Small intestine (tissue), 7 donors: Measurements from ENCODE around the gene FTO. TPM values are rescaled to one million over a fixed set of nuclear protein-coding genes. Genes with fewer than 3 reads are reported as not detected.

Experiments
- DNase-seq, 2 donors: peaks; one replicate each; pipeline versions ENCODE4 v3.0.0 to v3.0.0-alpha.2; 2013
- FAIRE-seq: peaks from 2 replicates; lab custom pipeline; 2012; peaks lifted over from hg19 to GRCh38; lab: Jason Lieb, UNC
- H3K27ac ChIP-seq, 3 donors: one replicate each; pipeline ENCODE4 v1.5.1; 2013; ENCODE audit warnings: low read length in 2 of 3, mild to moderate bottlenecking in 2 of 3, control low read depth in 1 of 3, inconsistent platforms in 1 of 3, low read depth in 1 of 3, moderate library complexity in 1 of 3
- H3K27me3 ChIP-seq, 3 donors: one replicate each; pipeline ENCODE4 v1.6.1; 2013; ENCODE audit warnings: low read length in 3 of 3, inconsistent platforms in 1 of 3; ENCODE audit not compliant: control insufficient read depth in 3 of 3, insufficient read depth in 3 of 3
- H3K36me3 ChIP-seq, 3 donors: one replicate each; pipeline ENCODE4 v1.6.1; 2013; ENCODE audit warnings: low read length in 3 of 3, inconsistent platforms in 1 of 3, low read depth in 1 of 3, mild to moderate bottlenecking in 1 of 3, moderate library complexity in 1 of 3; ENCODE audit not compliant: control insufficient read depth in 3 of 3, insufficient read depth in 2 of 3
- H3K4me1 ChIP-seq, 3 donors: one replicate each; pipeline ENCODE4 v1.6.1; 2013; ENCODE audit warnings: low read length in 2 of 3, inconsistent platforms in 1 of 3, low read depth in 1 of 3, mild to moderate bottlenecking in 1 of 3, moderate library complexity in 1 of 3; ENCODE audit not compliant: control insufficient read depth in 3 of 3, insufficient read depth in 2 of 3
- H3K4me3 ChIP-seq, 3 donors: one replicate each; pipeline ENCODE4 v1.5.1; 2013; ENCODE audit warnings: low read length in 3 of 3, control low read depth in 1 of 3, inconsistent platforms in 1 of 3, low read depth in 1 of 3, mild to moderate bottlenecking in 1 of 3, moderate library complexity in 1 of 3
- H3K9me3 ChIP-seq, 2 donors: one replicate each; pipeline ENCODE4 v1.6.1; 2013; ENCODE audit warnings: low read depth in 1 of 2, low read length in 1 of 2; ENCODE audit not compliant: control insufficient read depth in 2 of 2, insufficient read depth in 1 of 2
- WGBS, 3 donors: extraction: QIAGEN DNeasy Blood & Tissue Kit; methylation state at CpG; one replicate each; pipeline ENCODE4 v1.1.7; 2013; 5-methylcytosine and 5-hydroxymethylcytosine counted together
- polyA plus RNA-seq, 4 donors: library from polyadenylated mRNA; stranded (reverse) in 3 of 4; unstranded in 1 of 4; fragments of 200-250 nt in 3 of 4; fragments of 120-200 nt in 1 of 4; gene quantifications; one replicate each; pipeline versions ENCODE4 v1.2.1 to v1.2.3, GENCODE V29; 2013
- donor health status: healthy with polysubstance abuse.
- donor health status: control.
- donor health status: control.
- donor health status: Bipolar disorder and iron deficiency.
- donor health status: healthy.

The FTO gene
- polyA plus RNA-seq, 4 donors, result 5.4 to 36.8 (median 12.2) TPM

- H3K27me3 ChIP-seq, result no peaks in the 10 kb centered on the region
- no peak overlapping the region for H3K4me3 ChIP-seq
- no peaks in the 10 kb centered on the region for H3K9me3 ChIP-seq
- no peaks in the 10 kb centered on the region for H3K36me3 ChIP-seq
- FAIRE-seq, result no peak
- DNase-seq, result no peak
- peaks cover 0 to 3% (median 0%) of the 10 kb centered on the region in 3 donors for H3K4me1 ChIP-seq
- no peak overlapping the region for H3K27ac ChIP-seq
These were observed 81.1 kb downstream of the FTO start for GRCh38 chr16:53785044-53785443.

GRCh38 chr16:53785916-53786315, 82.0 kb downstream of the FTO start:
- 78 to 90% (median 79%) methylated on average over 3 of the region's 3 CpGs for WGBS, 3 donors
- no peaks in the 10 kb centered on the region for H3K36me3 ChIP-seq
- H3K9me3 ChIP-seq, result no peaks in the 10 kb centered on the region
- H3K27me3 ChIP-seq, result no peaks in the 10 kb centered on the region
- no peak overlapping the region for H3K27ac ChIP-seq
- FAIRE-seq (no peak), DNase-seq (no peak)
- no peak overlapping the region for H3K4me3 ChIP-seq
- H3K4me1 ChIP-seq, result peaks cover 0 to 3% (median 0%) of the 10 kb centered on the region in 3 donors

GRCh38 chr16:53787423-53787822, 83.5 kb downstream of the FTO start:
- Histone ChIP-seq H3K36me3 (no peaks in the 10 kb centered on the region), H3K27ac (no peak overlapping the region), H3K4me1 (no peaks in the 10 kb centered on the region), H3K4me3 (no peak overlapping the region), H3K9me3 (no peaks in the 10 kb centered on the region), H3K27me3 (no peaks in the 10 kb centered on the region)
- DNase-seq, result no peak
- WGBS, 3 donors, result 96 to 100% (median 100%) methylated on average over 2 of the region's 2 CpGs
- FAIRE-seq, result no peak

GRCh38 chr16:53789137-53789536, 85.2 kb downstream of the FTO start:
- Histone ChIP-seq H3K4me1 (no peaks in the 10 kb centered on the region), H3K27me3 (no peaks in the 10 kb centered on the region), H3K36me3 (no peaks in the 10 kb centered on the region), H3K9me3 (no peaks in the 10 kb centered on the region), H3K4me3 (no peak overlapping the region), H3K27ac (no peak overlapping the region)
- DNase-seq (no peak), FAIRE-seq (no peak)
- WGBS, 3 donors, result 91 to 99% (median 99%) methylated on average over 2 of the region's 2 CpGs

- DNase-seq (no peak), FAIRE-seq (peak; percentile 49)
These were observed 88.4 kb downstream of the FTO start for GRCh38 chr16:53792161-53792951.

GRCh38 chr16:53803451-53803850, 99.5 kb downstream of the FTO start:
- Histone ChIP-seq H3K9me3 (peaks cover 0 to 2% of the 10 kb centered on the region in 2 donors), H3K4me3 (no peak overlapping the region), H3K36me3 (no peaks in the 10 kb centered on the region), H3K27ac (no peak overlapping the region), H3K4me1 (no peaks in the 10 kb centered on the region), H3K27me3 (no peaks in the 10 kb centered on the region)
- DNase-seq (no peak), FAIRE-seq (no peak)

More at GRCh38 chr16:53792161-53792951, 88.4 kb downstream of the FTO start:
- no peak overlapping the region for H3K27ac ChIP-seq
- no peaks in the 10 kb centered on the region for H3K9me3 ChIP-seq
- H3K4me3 ChIP-seq, result no peak overlapping the region
- no peaks in the 10 kb centered on the region for H3K36me3 ChIP-seq
- no peaks in the 10 kb centered on the region for H3K27me3 ChIP-seq
- H3K4me1 ChIP-seq, result no peaks in the 10 kb centered on the region
- 71 to 87% (median 81%) methylated on average over 6 of the region's 6 CpGs for WGBS, 3 donors

GRCh38 chr16:53803998-53804397, 100.0 kb downstream of the FTO start:
- Histone ChIP-seq H3K9me3 (peaks cover 0 to 2% of the 10 kb centered on the region in 2 donors), H3K27me3 (no peaks in the 10 kb centered on the region), H3K36me3 (no peaks in the 10 kb centered on the region), H3K27ac (no peak overlapping the region), H3K4me1 (no peaks in the 10 kb centered on the region), H3K4me3 (no peak overlapping the region)
- WGBS, 3 donors, result 82 to 84% (median 83%) methylated on average over 2 of the region's 2 CpGs
- FAIRE-seq (no peak), DNase-seq (no peak)

GRCh38 chr16:53804467-53804866, 100.5 kb downstream of the FTO start:
- 95 to 98% (median 96%) methylated on average over 7 of the region's 7 CpGs for WGBS, 3 donors
- Histone ChIP-seq H3K9me3 (no peaks in the 10 kb centered on the region), H3K4me3 (no peak overlapping the region), H3K27me3 (no peaks in the 10 kb centered on the region), H3K4me1 (no peaks in the 10 kb centered on the region), H3K36me3 (no peaks in the 10 kb centered on the region), H3K27ac (no peak overlapping the region)
- FAIRE-seq (no peak), DNase-seq (no peak)

- no peak for DNase-seq
- Histone ChIP-seq H3K27ac (no peak overlapping the region), H3K36me3 (no peaks in the 10 kb centered on the region), H3K4me3 (no peak overlapping the region), H3K4me1 (no peaks in the 10 kb centered on the region), H3K27me3 (no peaks in the 10 kb centered on the region), H3K9me3 (no peaks in the 10 kb centered on the region)
- WGBS, 3 donors, result 75 to 84% (median 83%) methylated on average over 2 of the region's 2 CpGs
- no peak for FAIRE-seq
These were observed 101.2 kb downstream of the FTO start for GRCh38 chr16:53805113-53805512.
